ENCODE results near the gene CTLA4.

The CTLA4 gene

DNA sequence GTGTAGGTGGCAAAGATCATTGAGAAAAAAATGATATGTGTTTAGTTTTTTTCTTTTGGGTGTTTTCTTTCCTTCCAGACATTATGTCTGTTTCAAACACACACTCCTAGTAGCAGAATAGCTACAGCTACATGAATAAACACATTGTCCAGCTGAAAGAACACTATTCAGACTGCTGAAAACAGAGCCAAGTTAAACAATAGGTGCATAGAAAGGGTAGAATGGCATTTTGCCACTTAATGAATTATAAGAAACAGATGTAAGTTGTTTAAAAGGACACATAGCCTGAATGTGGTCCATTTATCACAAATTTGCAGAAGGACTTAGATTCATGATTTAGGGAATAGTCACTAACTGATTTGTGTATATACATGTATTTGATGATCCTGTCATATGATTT lies 20.1 kb downstream of the CTLA4 start:
- DNase-seq (ENCODE audit: low spot score), result no peak
- TF ChIP-seq, protein P1, sequence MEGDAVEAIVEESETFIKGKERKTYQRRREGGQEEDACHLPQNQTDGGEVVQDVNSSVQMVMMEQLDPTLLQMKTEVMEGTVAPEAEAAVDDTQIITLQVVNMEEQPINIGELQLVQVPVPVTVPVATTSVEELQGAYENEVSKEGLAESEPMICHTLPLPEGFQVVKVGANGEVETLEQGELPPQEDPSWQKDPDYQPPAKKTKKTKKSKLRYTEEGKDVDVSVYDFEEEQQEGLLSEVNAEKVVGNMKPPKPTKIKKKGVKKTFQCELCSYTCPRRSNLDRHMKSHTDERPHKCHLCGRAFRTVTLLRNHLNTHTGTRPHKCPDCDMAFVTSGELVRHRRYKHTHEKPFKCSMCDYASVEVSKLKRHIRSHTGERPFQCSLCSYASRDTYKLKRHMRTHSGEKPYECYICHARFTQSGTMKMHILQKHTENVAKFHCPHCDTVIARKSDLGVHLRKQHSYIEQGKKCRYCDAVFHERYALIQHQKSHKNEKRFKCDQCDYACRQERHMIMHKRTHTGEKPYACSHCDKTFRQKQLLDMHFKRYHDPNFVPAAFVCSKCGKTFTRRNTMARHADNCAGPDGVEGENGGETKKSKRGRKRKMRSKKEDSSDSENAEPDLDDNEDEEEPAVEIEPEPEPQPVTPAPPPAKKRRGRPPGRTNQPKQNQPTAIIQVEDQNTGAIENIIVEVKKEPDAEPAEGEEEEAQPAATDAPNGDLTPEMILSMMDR (IDR thresholded peaks at IDR 0.05), result no peak
- Histone ChIP-seq H3K4me3 (no peak overlapping the region), H3K27ac (no peak overlapping the region)

GRCh38 chr2:203889542-203889941 lies 22.0 kb downstream of the CTLA4 start:
- no peak for DNase-seq (ENCODE audit: low spot score)
- Histone ChIP-seq H3K4me3 (no peak overlapping the region), H3K27ac (no peak overlapping the region)
- TF ChIP-seq, protein P1 (IDR thresholded peaks at IDR 0.05), result no peak

DNA sequence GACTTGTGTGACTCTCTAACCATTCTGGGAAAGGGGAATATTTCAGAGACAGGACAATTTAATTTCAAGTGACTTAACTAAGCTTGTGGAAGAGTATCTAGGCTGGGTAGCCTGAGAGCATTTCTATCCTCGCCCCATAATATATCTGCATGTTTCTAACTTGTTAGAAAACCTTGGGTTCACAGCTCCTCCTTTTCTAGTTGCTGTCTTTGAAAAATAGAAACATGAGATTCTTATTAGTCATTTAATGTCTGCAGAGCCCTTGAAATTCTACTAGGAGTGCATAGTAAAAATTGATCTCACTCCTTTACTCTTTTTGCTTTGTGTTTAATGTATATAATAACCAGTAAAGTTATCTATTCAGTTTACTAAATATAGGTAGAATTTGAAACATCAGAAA lies 22.4 kb downstream of the CTLA4 start:
- Histone ChIP-seq H3K4me3 (no peak overlapping the region), H3K27ac (no peak overlapping the region)
- DNase-seq (ENCODE audit: low spot score), result no peak
- TF ChIP-seq, protein P1 (IDR thresholded peaks at IDR 0.05), result no peak

GRCh38 chr2:203890733-203891132 lies 23.2 kb downstream of the CTLA4 start:
- TF ChIP-seq, protein P1 (IDR thresholded peaks at IDR 0.05), result no peak
- no peak overlapping the region for H3K27ac ChIP-seq
- no peak for DNase-seq (ENCODE audit: low spot score)
- no peak overlapping the region for H3K4me3 ChIP-seq

- no peak overlapping the region for H3K27ac ChIP-seq
- TF ChIP-seq, protein P1 (IDR thresholded peaks at IDR 0.05), result no peak
- H3K4me3 ChIP-seq, result no peak overlapping the region
- DNase-seq (ENCODE audit: low spot score), result no peak
Observed at GRCh38 chr2:203891474-203891873, 23.9 kb downstream of the CTLA4 start.

GRCh38 chr2:203892207-203892606 lies 24.6 kb downstream of the CTLA4 start:
- no peak for DNase-seq (ENCODE audit: low spot score)
- Histone ChIP-seq H3K27ac (no peak overlapping the region), H3K4me3 (no peak overlapping the region)
- TF ChIP-seq, protein P1 (IDR thresholded peaks at IDR 0.05), result no peak

DNA sequence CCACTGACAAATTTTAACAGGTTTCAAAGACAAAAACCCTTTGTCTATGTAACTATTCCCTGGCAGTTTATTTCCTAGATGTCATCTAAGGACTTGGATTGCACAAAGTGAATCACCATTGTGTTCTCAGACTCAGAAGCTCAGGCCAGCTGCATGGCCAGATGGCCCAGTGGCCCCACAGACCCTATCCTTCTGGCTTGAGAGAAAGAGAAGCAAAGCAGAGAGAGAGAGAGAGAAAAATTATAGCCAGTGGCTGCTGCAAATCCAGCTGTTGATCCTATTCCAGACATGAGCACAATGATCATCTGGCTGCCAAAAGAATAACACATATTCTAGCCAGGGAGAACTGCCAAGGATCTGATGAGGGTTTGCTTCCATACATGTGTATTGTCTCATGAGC lies 25.8 kb downstream of the CTLA4 start:
- no peak for DNase-seq (ENCODE audit: low spot score)
- TF ChIP-seq, protein P1 (IDR thresholded peaks at IDR 0.05), result no peak
- no peak overlapping the region for H3K27ac ChIP-seq
- no peak overlapping the region for H3K4me3 ChIP-seq
